HG03066 (cell line): ENCODE results near the gene CDKL1.
"Not testable (repeated sequence)": the region's sequence is repeated elsewhere in the genome, so short reads cannot be mapped to it uniquely, and the experiment has no call there.

Source experiments
- ATAC-seq: cut with Tn5 transposase; IDR thresholded peaks from one replicate; pipeline ENCODE4 v1.9.1; 2021; ENCODE audit warnings: low read depth; ENCODE audit not compliant: unreplicated experiment

The CDKL1 gene

GRCh38 chr14:50388256-50388931 lies 8.3 kb downstream of the CDKL1 start:
- ATAC-seq, result no peak

GRCh38 chr14:50387548-50387947 lies 9.1 kb downstream of the CDKL1 start:
- ATAC-seq, result no peak

- ATAC-seq, result no peak
These were observed 13.0 kb downstream of the CDKL1 start for GRCh38 chr14:50383618-50384225.

GRCh38 chr14:50381823-50382287 lies 14.8 kb downstream of the CDKL1 start:
- ATAC-seq, result no peak

GRCh38 chr14:50381008-50381407 lies 15.7 kb downstream of the CDKL1 start:
- ATAC-seq, result no peak

- no peak for ATAC-seq
These were observed 16.2 kb downstream of the CDKL1 start for GRCh38 chr14:50380455-50380854.

- ATAC-seq, result no peak
These were observed 17.1 kb downstream of the CDKL1 start for GRCh38 chr14:50379563-50379962.

- no peak for ATAC-seq
These were observed 19.1 kb downstream of the CDKL1 start for GRCh38 chr14:50377550-50378085.

GRCh38 chr14:50375760-50376159 lies 20.9 kb downstream of the CDKL1 start:
- ATAC-seq, result no peak

GRCh38 chr14:50373959-50374358 lies 22.7 kb downstream of the CDKL1 start:
- no peak for ATAC-seq

- no peak for ATAC-seq
These were observed 25.1 kb downstream of the CDKL1 start for GRCh38 chr14:50371546-50371945.

- ATAC-seq, result no peak
These were observed 30.1 kb downstream of the CDKL1 start for GRCh38 chr14:50366589-50366988.

- ATAC-seq, result no peak
These were observed 30.6 kb downstream of the CDKL1 start for GRCh38 chr14:50366115-50366514.

GRCh38 chr14:50365572-50365971 lies 31.1 kb downstream of the CDKL1 start:
- ATAC-seq, result not testable (repeated sequence)

GRCh38 chr14:50364792-50365191 lies 31.9 kb downstream of the CDKL1 start:
- ATAC-seq, result no peak

GRCh38 chr14:50363714-50364111 lies 33.0 kb downstream of the CDKL1 start:
- peak; percentile 95 for ATAC-seq

- peak; percentile 33 for ATAC-seq
These were observed 33.6 kb downstream of the CDKL1 start for GRCh38 chr14:50362764-50363713.

- not testable (repeated sequence) for ATAC-seq
These were observed 34.9 kb downstream of the CDKL1 start for GRCh38 chr14:50361473-50362403.

GRCh38 chr14:50360851-50361250 lies 35.8 kb downstream of the CDKL1 start:
- no peak for ATAC-seq

GRCh38 chr14:50360093-50360492 lies 36.6 kb downstream of the CDKL1 start:
- ATAC-seq, result no peak
